HepG2 (cell line): ENCODE data around the gene C21orf91. TPM values are rescaled to one million over a fixed set of nuclear protein-coding genes. Genes with fewer than 3 reads are reported as not detected.

ENCODE experiments used
- ATAC-seq: fragments of 200-7000 bp; cut with Tn5 transposase; 3 replicates; pipeline ENCODE4 v1.9.1; 2020; ENCODE audit warnings: mild to moderate bottlenecking, moderate library complexity
- BruUV-seq: library from RNA; stranded (reverse); fragments of 400-500 nt; replicated peaks from 2 replicates; lab custom pipeline; 2021; lab: Mats Ljungman, UMichigan
- CTCF ChIA-PET: fragments of 300-600 bp; formaldehyde crosslinking; extraction: SDS; loops from one replicate; lab custom pipeline; 2021; ENCODE audit warnings: low total read pairs, inconsistent platforms, low intra/inter-chr PET ratio; lab: Yijun Ruan, JAX
- POLR2A ChIA-PET: fragments of 350-600 bp; sonication (Branson Sonifier 250); formaldehyde crosslinking; loops from one replicate; lab custom pipeline; 2020; ENCODE audit warnings: antibody characterized with exemption, inconsistent platforms; lab: Yijun Ruan, JAX
- DNase-seq: peaks from one replicate; pipeline ENCODE4 v3.0.0-alpha.2; 2015; ENCODE audit warnings: low spot score
- FAIRE-seq: peaks from 3 replicates; lab custom pipeline; 2011; peaks lifted over from hg19 to GRCh38; lab: Jason Lieb, UNC
- H2AFZ ChIP-seq: one replicate; pipeline ENCODE4 v1.6.1; 2011; ENCODE audit warnings: low read length, inconsistent platforms
- H3K27ac ChIP-seq: fragments of 300-600 bp; 3 replicates; pipeline ENCODE4 v1.8.0; 2011; ENCODE audit warnings: mixed run types, mild to moderate bottlenecking, mixed read lengths, low read length, inconsistent platforms; ENCODE audit not compliant: insufficient read depth; ENCODE audit errors: extremely low read length
- H3K27me3 ChIP-seq, 2 experiments: fragments of 200-600 bp in 1 of 2; 2 replicates in 1 of 2; 3 replicates in 1 of 2; pipeline versions ENCODE4 v1.6.0 to v1.8.0; 2011; ENCODE audit warnings: low read length in 2 of 2, mild to moderate bottlenecking in 2 of 2, moderate library complexity in 2 of 2, inconsistent platforms in 1 of 2; ENCODE audit not compliant: insufficient read depth in 2 of 2, control insufficient read depth in 1 of 2
- H3K36me3 ChIP-seq, 2 experiments: fragments of 200-600 bp in 1 of 2; replicated peaks in 1 of 2; 2 replicates in 1 of 2; 3 replicates in 1 of 2; pipeline versions ENCODE4 v1.5.1 to v1.8.0; 2011; ENCODE audit warnings: low read length in 2 of 2, inconsistent platforms in 1 of 2; ENCODE audit not compliant: insufficient read depth in 2 of 2, control insufficient read depth in 1 of 2
- H3K4me1 ChIP-seq: 2 replicates; pipeline ENCODE4 v1.5.1; 2012; ENCODE audit warnings: low read length, inconsistent platforms; ENCODE audit not compliant: insufficient read depth
- H3K4me2 ChIP-seq: 2 replicates; pipeline ENCODE4 v1.6.0; 2011; ENCODE audit warnings: low read depth, low read length, inconsistent platforms
- H3K4me3 ChIP-seq, 3 experiments: fragments of 200-600 bp in 1 of 3; sonication (generic), shearing (Covaris generic) in 1 of 3; replicated peaks in 1 of 3; 2 replicates each; pipeline ENCODE4 v1.5.1; 2011 to 2016; ENCODE audit warnings: low read length in 3 of 3, inconsistent platforms in 2 of 3, low read depth in 2 of 3, mild to moderate bottlenecking in 2 of 3, control low read depth in 1 of 3, mixed read lengths in 1 of 3; ENCODE audit not compliant: insufficient read depth in 1 of 3
- H3K79me2 ChIP-seq: one replicate; pipeline ENCODE4 v1.6.1; 2011; ENCODE audit warnings: low read length, inconsistent platforms; ENCODE audit not compliant: insufficient read depth
- H3K9ac ChIP-seq: 2 replicates; pipeline ENCODE4 v1.6.0; 2011; ENCODE audit warnings: mild to moderate bottlenecking, low read depth, low read length, inconsistent platforms; ENCODE audit not compliant: insufficient read depth
- H3K9me3 ChIP-seq: 2 replicates; pipeline ENCODE4 v1.5.1; 2012; ENCODE audit warnings: mild to moderate bottlenecking, low read length
- H4K20me1 ChIP-seq: 2 replicates; pipeline ENCODE4 v1.6.0; 2011; ENCODE audit warnings: inconsistent platforms, mild to moderate bottlenecking, low read length, moderate library complexity; ENCODE audit not compliant: insufficient read depth
- AGO1 ChIP-seq: fragments of 200-400 bp; formaldehyde crosslinking; IDR thresholded peaks from 2 replicates; pipeline ENCODE4 v1.6.1; 2017; ENCODE audit warnings: mild to moderate bottlenecking, low read depth, low read length, moderate library complexity; ENCODE audit not compliant: poor library complexity, severe bottlenecking
- HIVEP1 ChIP-seq: sonication (generic); formaldehyde crosslinking; IDR thresholded peaks from 2 replicates; pipeline ENCODE4 v1.4.0; 2020; ENCODE audit warnings: mild to moderate bottlenecking, missing genetic modification reagents
- ZBTB10 ChIP-seq: sonication (generic); formaldehyde crosslinking; IDR thresholded peaks from 2 replicates; pipeline ENCODE4 v1.4.0; 2020; ENCODE audit warnings: missing genetic modification reagents, borderline replicate concordance
- ZNF567 ChIP-seq: sonication (generic); formaldehyde crosslinking; IDR thresholded peaks from 2 replicates; pipeline ENCODE4 v1.8.1; 2023; ENCODE audit warnings: mild to moderate bottlenecking, missing genetic modification reagents, borderline replicate concordance
- WGBS: methylation state at CpG from one replicate; pipeline ENCODE4 v1.1.6; 2017; ENCODE audit warnings: low lambda C conversion rate; 5-methylcytosine and 5-hydroxymethylcytosine counted together
- in situ Hi-C: cut with HindIII; loops from 2 replicates; pipeline ENCODE4 v1.10.0; 2017; ENCODE audit warnings: low pct_unique_long_range_greater_than_20kb; ENCODE audit not compliant: extremely low pct_ligation_motif_present
- intact Hi-C: fragments of 100-400 bp; cut with micrococcal nuclease; formaldehyde crosslinking; loops from one replicate; pipeline ENCODE4 v1.10.0; 2022; ENCODE audit not compliant: unreplicated experiment
- polyA plus RNA-seq, 8 experiments: library from polyadenylated mRNA; depleted of rRNA in 3 of 8; stranded (reverse) in 7 of 8; unstranded in 1 of 8; fragments of >200 nt; fragmentation: Illumina TruSeq in 4 of 8; extraction: Trizol in 4 of 8; gene quantifications; 2 replicates each; pipeline versions ENCODE4 v1.2.1 to v1.2.3, GENCODE V29; 2011 to 2016; ENCODE audit warnings: low read depth in 4 of 8, missing spikeins in 1 of 8, mixed read lengths in 1 of 8; ENCODE audit not compliant: insufficient read depth in 1 of 8
- total RNA-seq, 5 experiments: library from RNA; depleted of rRNA; stranded (reverse); fragments of >200 nt; fragmentation: Illumina TruSeq; extraction: Trizol; gene quantifications; 2 replicates each; pipeline ENCODE4 v1.2.3, GENCODE V29; 2016; ENCODE audit warnings: low read depth in 1 of 5
- TF ChIP-seq, protein P1 (sequence below): sonication (generic); formaldehyde crosslinking; IDR thresholded peaks from 2 replicates; pipeline ENCODE4 v1.8.1; 2023; ENCODE audit warnings: mild to moderate bottlenecking, inconsistent platforms, moderate library complexity, missing genetic modification reagents, borderline replicate concordance
- TF ChIP-seq, protein P2 (sequence below): sonication (generic); formaldehyde crosslinking; conservative IDR thresholded peaks from 2 replicates; pipeline ENCODE4 v1.8.1; 2023; ENCODE audit warnings: missing genetic modification reagents

The C21orf91 gene
- total and polyA plus RNA-seq, 2 of the 13 experiments (the other 11 are each of a cell fraction or from before 2014, with no cell fraction given) = 2.9 to 7.8 TPM

GRCh38 chr21:17784604-17785402 lies 34.4 kb downstream of the C21orf91 start (continued):
- no peak for TF ChIP-seq ZNF567 (CRISPR knock-in tag)
- TF ChIP-seq, protein P1, sequence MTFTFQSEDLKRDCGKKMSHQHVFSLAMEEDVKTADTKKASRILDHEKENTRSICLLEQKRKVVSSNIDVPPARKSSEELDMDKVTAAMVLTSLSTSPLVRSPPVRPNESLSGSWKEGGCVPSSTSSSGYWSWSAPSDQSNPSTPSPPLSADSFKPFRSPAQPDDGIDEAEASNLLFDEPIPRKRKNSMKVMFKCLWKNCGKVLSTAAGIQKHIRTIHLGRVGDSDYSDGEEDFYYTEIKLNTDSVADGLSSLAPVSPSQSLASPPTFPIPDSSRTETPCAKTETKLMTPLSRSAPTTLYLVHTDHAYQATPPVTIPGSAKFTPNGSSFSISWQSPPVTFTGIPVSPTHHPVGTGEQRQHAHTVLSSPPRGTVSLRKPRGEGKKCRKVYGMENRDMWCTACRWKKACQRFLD (CRISPR knock-in tag) = no peak
- no peak for TF ChIP-seq AGO1
- TF ChIP-seq ZBTB10 (CRISPR knock-in tag) = no peak

- DNase-seq = no peak
- POLR2A ChIA-PET = no interaction called here
- Histone ChIP-seq H3K9me3 (no peaks in the 10 kb centered on the region), H3K27me3 (no peaks in the 10 kb centered on the region), H3K4me3 (no peak overlapping the region), H3K4me2 (no peak overlapping the region), H3K9ac (no peak overlapping the region), H2AFZ (no peak overlapping the region), H3K79me2 (no peaks in the 10 kb centered on the region), H3K4me1 (peaks cover 12% of the 10 kb centered on the region), H3K27ac (no peak overlapping the region), H4K20me1 (no peaks in the 10 kb centered on the region), H3K36me3 (peaks cover 0 to 1% of the 10 kb centered on the region in 2 experiments; a peak in 2 of 5 replicates)
- intact Hi-C loops (no loop called here), in situ Hi-C loops (no loop called here)
- CTCF ChIA-PET = no interaction called here
- ATAC-seq = no peak
- TF ChIP-seq, protein P2, sequence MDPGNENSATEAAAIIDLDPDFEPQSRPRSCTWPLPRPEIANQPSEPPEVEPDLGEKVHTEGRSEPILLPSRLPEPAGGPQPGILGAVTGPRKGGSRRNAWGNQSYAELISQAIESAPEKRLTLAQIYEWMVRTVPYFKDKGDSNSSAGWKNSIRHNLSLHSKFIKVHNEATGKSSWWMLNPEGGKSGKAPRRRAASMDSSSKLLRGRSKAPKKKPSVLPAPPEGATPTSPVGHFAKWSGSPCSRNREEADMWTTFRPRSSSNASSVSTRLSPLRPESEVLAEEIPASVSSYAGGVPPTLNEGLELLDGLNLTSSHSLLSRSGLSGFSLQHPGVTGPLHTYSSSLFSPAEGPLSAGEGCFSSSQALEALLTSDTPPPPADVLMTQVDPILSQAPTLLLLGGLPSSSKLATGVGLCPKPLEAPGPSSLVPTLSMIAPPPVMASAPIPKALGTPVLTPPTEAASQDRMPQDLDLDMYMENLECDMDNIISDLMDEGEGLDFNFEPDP (CRISPR knock-in tag) = no peak
- no peak for TF ChIP-seq HIVEP1
- BruUV-seq = no TSS peak
- 58% methylated on average over 5 of the region's 5 CpGs for WGBS
- no peak for FAIRE-seq
Measured at GRCh38 chr21:17784180-17784598, 35.0 kb downstream of the C21orf91 start.
